Smooth muscle cell (in vitro differentiated cells): ENCODE data around the gene LRRC56. TPM values are rescaled to one million over a fixed set of nuclear protein-coding genes. Genes with fewer than 3 reads are reported as not detected.

Experiments
- DNase-seq: peaks from one replicate; lab custom pipeline; 2025; ENCODE audit not compliant: unreplicated experiment; lab: John Stamatoyannopoulos, UW
- H2AFZ ChIP-seq: fragments of 200-600 bp; sonication (generic); 2 replicates; pipeline ENCODE4 v1.6.0; 2016; ENCODE audit warnings: antibody characterized with exemption, low read depth, mild to moderate bottlenecking
- H3F3A ChIP-seq: fragments of 200-600 bp; sonication (generic); 2 replicates; pipeline ENCODE4 v1.6.0; 2017; ENCODE audit warnings: antibody characterized with exemption, low read depth
- H3K27ac ChIP-seq: fragments of 200-600 bp; sonication (generic); 2 replicates; pipeline ENCODE4 v1.5.1; 2016; ENCODE audit warnings: low read depth, mild to moderate bottlenecking
- H3K27me3 ChIP-seq: fragments of 200-600 bp; sonication (generic); 2 replicates; pipeline ENCODE4 v1.6.1; 2016; ENCODE audit warnings: low read depth, mild to moderate bottlenecking
- H3K36me3 ChIP-seq: fragments of 200-600 bp; sonication (generic); 2 replicates; pipeline ENCODE4 v1.5.1; 2016; ENCODE audit warnings: low read depth
- H3K4me1 ChIP-seq: fragments of 200-600 bp; sonication (generic); 2 replicates; pipeline ENCODE4 v1.5.1; 2016; ENCODE audit warnings: low read depth
- H3K4me2 ChIP-seq: fragments of 200-600 bp; sonication (generic); 2 replicates; pipeline ENCODE4 v1.6.0; 2016; ENCODE audit warnings: mild to moderate bottlenecking
- H3K4me3 ChIP-seq: fragments of 200-600 bp; sonication (generic); 2 replicates; pipeline ENCODE4 v1.5.1; 2016; ENCODE audit warnings: mild to moderate bottlenecking
- H3K79me2 ChIP-seq: fragments of 200-600 bp; sonication (generic); 2 replicates; pipeline ENCODE4 v1.6.0; 2016; ENCODE audit warnings: low read depth, mild to moderate bottlenecking
- H3K9ac ChIP-seq: fragments of 200-600 bp; sonication (generic); 2 replicates; pipeline ENCODE4 v1.6.0; 2016; ENCODE audit warnings: low read depth
- H3K9me3 ChIP-seq: fragments of 200-600 bp; sonication (generic); replicated peaks from 2 replicates; pipeline ENCODE4 v1.5.1; 2016; ENCODE audit warnings: low read depth
- H4K20me1 ChIP-seq: fragments of 200-600 bp; sonication (generic); 2 replicates; pipeline ENCODE4 v1.6.0; 2016; ENCODE audit warnings: low read depth
- WGBS: methylation state at CpG from one replicate; pipeline ENCODE4 v1.1.7; 2016; ENCODE audit warnings: low lambda C conversion rate; 5-methylcytosine and 5-hydroxymethylcytosine counted together
- polyA plus RNA-seq: library from polyadenylated mRNA; unstranded; fragments of >200 nt; fragmentation: Nextera tagmentation; extraction: Ambion mirVana; gene quantifications from 2 replicates; pipeline ENCODE4 v1.2.1, GENCODE V29; 2016
- total RNA-seq: library from RNA; depleted of rRNA; stranded (reverse); fragments of >200 nt; gene quantifications from 2 replicates; pipeline ENCODE4 v1.2.3, GENCODE V29; 2014
- TF ChIP-seq, protein P1 (sequence below): fragments of 200-600 bp; sonication (generic); IDR thresholded peaks from 2 replicates; pipeline ENCODE4 v1.5.1; 2017; ENCODE audit warnings: borderline replicate concordance, mild to moderate bottlenecking, antibody characterized with exemption; ENCODE audit not compliant: insufficient read depth, poor library complexity, severe bottlenecking

The LRRC56 gene
- total and polyA plus RNA-seq, 2 experiments from 2014 or later: 0.31 to 1.5 TPM

DNA sequence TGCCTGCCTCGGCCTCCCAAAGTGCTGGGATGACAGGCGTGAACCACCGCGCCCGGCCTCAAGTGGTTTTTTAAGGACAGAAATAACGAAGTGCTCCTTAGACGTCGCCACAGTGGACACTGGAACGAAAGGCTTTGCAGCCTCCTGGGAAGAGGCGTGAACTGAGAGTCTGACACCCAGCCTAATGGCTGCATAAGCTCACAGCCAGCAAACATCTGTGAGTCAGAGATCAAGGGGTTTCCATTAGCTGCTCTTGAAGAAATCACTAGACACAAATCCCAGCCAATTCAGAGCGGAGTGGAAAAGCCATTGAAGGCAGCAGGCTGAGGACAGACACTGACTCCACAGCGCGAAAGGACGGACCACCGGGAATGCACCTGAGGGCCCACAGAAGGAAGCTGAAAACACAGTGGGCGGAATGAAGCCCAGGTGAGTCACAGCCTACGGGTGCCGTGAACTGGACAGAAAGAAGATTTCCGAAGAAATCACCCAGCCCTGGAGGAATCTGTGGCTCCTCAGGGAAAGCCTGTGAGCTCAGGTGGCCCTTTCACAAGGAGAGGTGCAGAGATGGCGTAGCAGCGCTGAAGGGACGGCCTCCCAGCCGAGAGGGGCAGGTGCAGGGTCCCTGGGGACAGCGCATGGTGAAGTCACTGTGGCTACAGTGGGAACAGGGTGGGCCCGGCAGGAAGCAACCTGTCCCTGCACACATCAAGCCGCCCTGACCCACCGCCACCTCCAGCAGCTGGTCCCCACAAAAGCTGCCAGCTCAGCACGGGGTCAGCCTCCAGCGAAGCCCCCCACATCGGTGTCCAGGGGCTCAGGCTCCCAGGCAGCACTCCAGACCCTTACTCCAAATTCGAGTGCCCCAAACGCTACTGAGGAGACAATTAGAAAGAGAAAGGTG, 11.6 kb downstream of the LRRC56 start:
- Histone ChIP-seq H4K20me1 (no peaks in the 10 kb centered on the region), H3K27me3 (peaks cover 8% of the 10 kb centered on the region), H2AFZ (no peak overlapping the region), H3F3A (no peaks in the 10 kb centered on the region), H3K9ac (no peak overlapping the region), H3K4me2 (no peak overlapping the region), H3K9me3 (no peaks in the 10 kb centered on the region), H3K36me3 (no peaks in the 10 kb centered on the region), H3K27ac (no peak overlapping the region), H3K4me3 (no peak overlapping the region), H3K4me1 (no peaks in the 10 kb centered on the region), H3K79me2 (no peaks in the 10 kb centered on the region)
- WGBS: 78% methylated on average over 30 of the region's 32 CpGs
- TF ChIP-seq, protein P1, sequence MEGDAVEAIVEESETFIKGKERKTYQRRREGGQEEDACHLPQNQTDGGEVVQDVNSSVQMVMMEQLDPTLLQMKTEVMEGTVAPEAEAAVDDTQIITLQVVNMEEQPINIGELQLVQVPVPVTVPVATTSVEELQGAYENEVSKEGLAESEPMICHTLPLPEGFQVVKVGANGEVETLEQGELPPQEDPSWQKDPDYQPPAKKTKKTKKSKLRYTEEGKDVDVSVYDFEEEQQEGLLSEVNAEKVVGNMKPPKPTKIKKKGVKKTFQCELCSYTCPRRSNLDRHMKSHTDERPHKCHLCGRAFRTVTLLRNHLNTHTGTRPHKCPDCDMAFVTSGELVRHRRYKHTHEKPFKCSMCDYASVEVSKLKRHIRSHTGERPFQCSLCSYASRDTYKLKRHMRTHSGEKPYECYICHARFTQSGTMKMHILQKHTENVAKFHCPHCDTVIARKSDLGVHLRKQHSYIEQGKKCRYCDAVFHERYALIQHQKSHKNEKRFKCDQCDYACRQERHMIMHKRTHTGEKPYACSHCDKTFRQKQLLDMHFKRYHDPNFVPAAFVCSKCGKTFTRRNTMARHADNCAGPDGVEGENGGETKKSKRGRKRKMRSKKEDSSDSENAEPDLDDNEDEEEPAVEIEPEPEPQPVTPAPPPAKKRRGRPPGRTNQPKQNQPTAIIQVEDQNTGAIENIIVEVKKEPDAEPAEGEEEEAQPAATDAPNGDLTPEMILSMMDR: no peak
- DNase-seq: no peak

DNA sequence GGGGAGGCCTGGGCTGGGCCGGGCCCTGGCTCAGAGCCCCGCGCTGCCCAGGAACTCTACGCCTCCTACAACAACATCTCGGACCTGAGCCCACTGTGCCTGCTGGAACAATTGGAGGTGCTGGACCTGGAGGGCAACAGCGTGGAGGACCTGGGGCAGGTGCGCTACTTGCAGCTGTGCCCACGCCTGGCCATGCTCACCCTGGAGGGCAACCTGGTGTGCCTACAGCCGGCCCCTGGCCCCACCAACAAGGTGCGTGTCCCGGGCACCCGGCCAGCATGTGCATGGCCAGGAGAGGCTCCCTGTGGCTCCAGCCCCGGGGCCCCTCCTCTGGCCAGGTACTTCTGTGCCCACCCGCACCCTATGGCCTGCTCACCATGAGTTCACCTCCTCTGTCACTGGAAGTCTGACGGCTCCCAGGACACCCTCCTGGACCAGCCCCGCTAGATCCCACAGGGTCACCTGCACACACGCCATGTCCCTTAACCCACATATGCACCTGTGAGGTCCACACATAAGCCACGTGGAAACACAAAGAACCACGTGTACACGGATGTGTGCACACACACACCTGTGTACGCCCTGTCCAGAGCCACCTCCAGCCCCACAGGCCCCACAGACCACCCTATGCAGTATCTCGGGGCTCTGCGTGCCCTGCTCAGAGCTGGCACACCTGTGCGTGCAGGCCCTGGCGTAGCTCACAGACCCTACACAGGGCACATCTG, 12.9 kb downstream of the LRRC56 start:
- TF ChIP-seq, protein P1: no peak
- Histone ChIP-seq H4K20me1 (no peaks in the 10 kb centered on the region), H3K27ac (no peak overlapping the region), H3K4me1 (peaks cover 2% of the 10 kb centered on the region), H3K4me3 (no peak overlapping the region), H3K79me2 (no peaks in the 10 kb centered on the region), H3K27me3 (peaks cover 19% of the 10 kb centered on the region), H3K36me3 (no peaks in the 10 kb centered on the region), H3K9me3 (no peaks in the 10 kb centered on the region), H3F3A (no peaks in the 10 kb centered on the region), H3K4me2 (no peak overlapping the region), H3K9ac (no peak overlapping the region), H2AFZ (no peak overlapping the region)
- DNase-seq: no peak
- 96% methylated on average over 25 of the region's 25 CpGs for WGBS

DNA sequence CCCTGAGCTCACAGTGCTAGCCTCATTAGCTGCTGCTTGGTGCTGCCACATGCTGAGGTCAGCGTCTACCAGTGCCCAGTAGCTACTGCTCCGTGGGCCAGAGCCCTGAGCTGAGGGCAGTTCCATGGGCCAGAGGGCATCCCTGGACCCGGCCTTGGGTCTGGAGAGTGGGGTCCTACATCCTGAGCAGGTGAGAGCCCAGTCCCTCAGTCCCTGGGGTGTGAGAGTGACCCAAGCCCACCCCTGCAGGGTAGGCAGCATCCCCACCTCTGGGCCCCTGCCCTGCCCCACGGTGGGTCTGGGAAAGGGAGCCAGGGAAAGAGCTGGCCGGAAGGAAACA, 13.4 kb downstream of the LRRC56 start:
- Histone ChIP-seq H3K36me3 (no peaks in the 10 kb centered on the region), H3F3A (no peaks in the 10 kb centered on the region), H3K27ac (no peak overlapping the region), H3K27me3 (peaks cover 24% of the 10 kb centered on the region), H3K4me2 (no peak overlapping the region), H3K9ac (no peak overlapping the region), H3K4me3 (no peak overlapping the region), H3K9me3 (no peaks in the 10 kb centered on the region), H4K20me1 (no peaks in the 10 kb centered on the region), H2AFZ (no peak overlapping the region), H3K4me1 (peaks cover 2% of the 10 kb centered on the region), H3K79me2 (no peaks in the 10 kb centered on the region)
- DNase-seq: no peak
- 97% methylated on average over 4 of the region's 5 CpGs for WGBS
- TF ChIP-seq, protein P1: no peak
